NAMALWA (cell line): ENCODE results near the gene PIP5K1A.
A peak's percentile ranks its signal among the peaks of the same experiment; 100 is the strongest.
"Not testable (repeated sequence)": the region's sequence is repeated elsewhere in the genome, so short reads cannot be mapped to it uniquely, and the experiment has no call there.

ENCODE experiments used
- DNase-seq: peaks from one replicate; pipeline ENCODE4 v3.0.0-alpha.2; 2015; ENCODE audit warnings: low spot score

PIP5K1A gene, protein sequence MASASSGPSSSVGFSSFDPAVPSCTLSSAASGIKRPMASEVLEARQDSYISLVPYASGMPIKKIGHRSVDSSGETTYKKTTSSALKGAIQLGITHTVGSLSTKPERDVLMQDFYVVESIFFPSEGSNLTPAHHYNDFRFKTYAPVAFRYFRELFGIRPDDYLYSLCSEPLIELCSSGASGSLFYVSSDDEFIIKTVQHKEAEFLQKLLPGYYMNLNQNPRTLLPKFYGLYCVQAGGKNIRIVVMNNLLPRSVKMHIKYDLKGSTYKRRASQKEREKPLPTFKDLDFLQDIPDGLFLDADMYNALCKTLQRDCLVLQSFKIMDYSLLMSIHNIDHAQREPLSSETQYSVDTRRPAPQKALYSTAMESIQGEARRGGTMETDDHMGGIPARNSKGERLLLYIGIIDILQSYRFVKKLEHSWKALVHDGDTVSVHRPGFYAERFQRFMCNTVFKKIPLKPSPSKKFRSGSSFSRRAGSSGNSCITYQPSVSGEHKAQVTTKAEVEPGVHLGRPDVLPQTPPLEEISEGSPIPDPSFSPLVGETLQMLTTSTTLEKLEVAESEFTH

DNA sequence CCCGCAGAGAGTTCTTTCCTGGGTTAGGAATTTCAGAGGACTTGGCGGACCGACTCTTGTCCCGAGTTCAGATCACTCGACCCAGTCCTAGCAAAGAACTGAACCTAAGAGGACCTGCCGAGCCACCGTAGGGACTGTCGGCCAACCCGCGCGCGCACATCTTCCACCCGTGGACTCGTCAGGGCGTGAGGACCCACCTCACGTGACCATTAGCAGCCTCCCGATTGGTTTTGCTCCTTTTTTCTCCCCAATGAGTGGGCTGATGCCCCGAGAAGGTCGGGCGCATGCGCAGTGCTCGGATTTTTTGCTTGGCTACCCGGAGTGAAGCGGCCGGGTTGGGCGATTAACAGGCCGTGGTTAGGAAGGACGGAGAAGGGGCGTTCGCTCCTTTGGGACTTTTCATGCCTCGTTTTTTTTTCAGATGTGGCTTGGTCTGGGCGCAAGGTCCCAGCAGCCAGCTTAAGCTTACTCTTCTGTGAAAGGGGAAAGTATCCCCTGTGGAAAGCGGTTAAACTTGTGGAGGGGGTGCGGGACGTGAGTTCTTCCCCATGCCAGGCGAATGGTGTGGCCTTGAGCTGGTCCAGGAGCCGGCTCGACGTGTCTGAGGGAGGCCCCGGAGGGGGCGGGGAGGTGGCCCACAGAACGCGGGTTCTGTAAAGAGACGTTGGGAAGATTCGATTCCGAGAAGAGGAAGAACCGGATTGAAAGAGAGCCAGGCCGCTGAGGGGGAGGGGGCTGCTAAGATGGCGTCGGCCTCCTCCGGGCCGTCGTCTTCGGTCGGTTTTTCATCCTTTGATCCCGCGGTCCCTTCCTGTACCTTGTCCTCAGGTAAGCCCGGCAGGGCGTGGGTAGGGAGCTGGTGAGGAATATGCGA, at the start of gene PIP5K1A:
Gene PIP5K1A, plus strand, starts transcription at position 299 of the 874 bp plus-strand sequence. Its CDS starts 445 bp downstream, at position 744.
- DNase-seq = peak; percentile 99

- DNase-seq = peak; percentile 72
These were observed 41.9 kb upstream of the PIP5K1A start, which contains the start of gene TNFAIP8L2 for GRCh38 chr1:151156515-151156819. TNFAIP8L2 (plus strand) TSS chr1:151156649; CDS start chr1:151158698, 2,049 bp downstream.

DNA sequence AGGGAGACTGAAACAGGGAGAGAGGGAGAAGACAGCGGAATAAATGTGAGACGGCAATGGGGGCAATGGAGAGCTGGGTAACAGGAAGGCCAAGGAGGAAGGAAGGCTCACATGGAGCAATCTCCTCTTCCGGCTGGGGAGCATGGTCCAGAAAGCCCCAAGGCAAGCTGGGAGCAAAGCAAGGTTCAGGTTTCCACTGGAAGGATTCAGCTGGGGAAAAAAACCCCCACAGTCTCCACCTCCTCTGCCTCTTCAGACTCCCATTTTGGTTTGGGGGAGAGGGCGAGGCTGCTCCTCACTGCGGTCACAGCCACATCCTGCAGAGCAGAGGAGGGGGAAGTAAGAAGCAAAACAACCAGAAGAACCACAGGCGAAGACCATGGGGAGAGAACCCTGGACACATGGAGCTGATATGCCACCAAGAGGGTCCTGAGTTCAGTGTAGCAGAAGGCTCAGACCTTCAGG, 41.3 kb upstream of the PIP5K1A start:
- DNase-seq = peak; percentile 48

DNA sequence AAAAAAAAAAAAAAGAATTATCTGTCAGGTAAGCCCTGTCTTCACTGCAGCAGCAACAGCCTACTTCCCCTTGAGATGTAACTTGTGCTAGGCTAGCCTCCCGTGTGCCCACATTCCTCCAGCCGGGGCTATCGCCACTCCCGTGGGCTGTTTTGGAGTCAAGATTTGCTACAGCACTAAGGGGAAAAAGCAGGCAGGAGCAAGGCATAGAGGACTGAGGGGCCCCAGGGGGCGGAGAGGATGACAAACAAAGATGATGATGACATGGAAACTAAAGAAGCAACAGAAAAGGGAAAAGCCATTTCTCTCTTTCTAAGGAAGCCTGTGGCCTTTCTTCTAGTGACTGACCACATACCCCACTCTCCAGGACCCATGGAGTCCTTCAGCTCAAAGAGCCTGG, 40.0 kb upstream of the PIP5K1A start:
- no peak for DNase-seq

GRCh38 chr1:151158751-151159251, 39.6 kb upstream of the PIP5K1A start:
- DNase-seq = no peak

DNA sequence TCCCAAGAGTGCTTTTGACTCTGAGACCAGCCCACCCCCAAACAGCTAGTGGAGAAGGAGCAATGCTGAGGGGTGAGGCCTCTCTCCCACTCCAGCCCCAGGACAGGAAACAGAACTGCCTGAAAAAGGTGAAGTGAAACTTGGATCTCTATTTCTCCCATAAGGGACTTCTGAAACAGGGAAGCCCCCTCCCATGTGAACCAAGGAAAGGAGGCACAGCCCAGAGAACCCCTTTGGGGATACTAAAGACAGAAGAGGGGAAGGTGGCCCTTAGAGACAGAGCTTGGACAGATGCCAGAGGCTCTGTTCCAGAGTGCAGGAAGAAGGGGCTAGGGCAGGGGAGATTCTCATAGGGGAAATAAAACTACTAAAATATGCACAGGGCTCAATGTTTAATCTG, 39.0 kb upstream of the PIP5K1A start:
- DNase-seq = no peak

- DNase-seq = no peak
These were observed 33.5 kb upstream of the PIP5K1A start for GRCh38 chr1:151164732-151165280.

GRCh38 chr1:151165281-151165737, 33.0 kb upstream of the PIP5K1A start:
- no peak for DNase-seq

DNA sequence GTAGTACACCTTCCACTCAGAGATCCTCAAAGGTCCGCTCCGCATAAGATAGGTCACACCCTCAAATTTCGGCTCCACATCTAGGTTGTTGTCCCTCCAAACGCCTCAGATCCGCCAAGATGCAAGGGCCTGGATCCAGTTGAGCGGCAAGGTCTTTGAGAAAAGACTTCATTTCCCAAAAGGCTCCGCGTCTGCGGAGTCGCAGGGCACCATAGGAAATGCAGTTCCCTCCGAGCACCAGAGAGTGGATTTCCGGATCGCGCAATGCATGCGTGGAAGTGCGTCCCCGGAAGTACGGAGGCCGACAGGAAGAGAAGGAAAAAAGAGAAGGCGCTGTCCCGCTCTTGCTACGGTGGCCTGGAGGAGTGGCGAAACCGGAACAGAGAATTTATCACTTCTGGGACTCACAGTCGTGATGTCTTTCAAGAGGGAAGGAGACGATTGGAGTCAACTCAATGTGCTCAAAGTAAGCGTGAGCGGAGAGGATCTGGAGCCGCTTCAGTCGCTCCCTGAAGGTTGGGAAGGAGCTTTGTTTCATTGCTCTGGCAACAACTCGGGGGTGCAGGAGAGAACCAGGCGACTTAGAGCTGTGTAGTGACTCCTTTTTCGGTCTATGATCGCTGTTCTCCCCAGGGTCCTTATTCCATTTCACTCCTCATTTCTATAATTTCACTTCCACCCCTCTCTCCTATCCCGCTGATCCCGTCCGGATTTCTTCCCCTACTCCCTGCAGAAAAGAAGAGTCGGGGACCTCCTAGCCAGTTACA, 32.4 kb upstream of the PIP5K1A start, which contains the start of the genes LYSMD1 and SCNM1:
Gene LYSMD1, minus strand, starts transcription at position 165 of the 767 bp plus-strand sequence. CDS start 644 bp downstream, outside the sequence.
Gene SCNM1, plus strand, starts transcription at position 407 of the 767 bp plus-strand sequence. Its CDS starts 9 bp downstream, at position 416.
- DNase-seq = peak; percentile 100

DNA sequence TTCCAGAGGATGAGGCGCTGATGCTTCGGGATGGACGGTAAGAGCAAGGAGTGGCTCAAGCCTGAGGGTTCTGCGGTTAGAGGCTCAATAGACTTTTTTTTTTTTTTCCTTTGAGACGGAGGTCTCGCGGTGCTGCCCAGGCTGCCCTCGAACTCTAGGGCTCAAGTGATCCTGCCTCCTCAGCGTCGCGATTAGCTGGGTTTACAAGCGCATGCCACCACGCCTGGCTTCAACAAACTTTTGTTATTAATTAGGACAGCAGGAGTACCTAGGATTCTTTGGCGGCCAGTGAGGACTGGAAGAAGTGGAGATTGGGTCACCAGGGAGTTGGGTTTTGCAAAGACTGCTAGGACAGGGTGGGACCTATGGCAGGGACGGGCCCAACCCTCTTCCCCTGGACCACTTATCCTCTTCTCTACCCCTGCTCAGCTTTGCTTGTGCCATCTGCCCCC, 31.8 kb upstream of the PIP5K1A start:
- DNase-seq = peak; percentile 66

- DNase-seq = no peak
These were observed 31.2 kb upstream of the PIP5K1A start for GRCh38 chr1:151167116-151167515.

GRCh38 chr1:151171190-151171589, 27.2 kb upstream of the PIP5K1A start:
- no peak for DNase-seq

DNA sequence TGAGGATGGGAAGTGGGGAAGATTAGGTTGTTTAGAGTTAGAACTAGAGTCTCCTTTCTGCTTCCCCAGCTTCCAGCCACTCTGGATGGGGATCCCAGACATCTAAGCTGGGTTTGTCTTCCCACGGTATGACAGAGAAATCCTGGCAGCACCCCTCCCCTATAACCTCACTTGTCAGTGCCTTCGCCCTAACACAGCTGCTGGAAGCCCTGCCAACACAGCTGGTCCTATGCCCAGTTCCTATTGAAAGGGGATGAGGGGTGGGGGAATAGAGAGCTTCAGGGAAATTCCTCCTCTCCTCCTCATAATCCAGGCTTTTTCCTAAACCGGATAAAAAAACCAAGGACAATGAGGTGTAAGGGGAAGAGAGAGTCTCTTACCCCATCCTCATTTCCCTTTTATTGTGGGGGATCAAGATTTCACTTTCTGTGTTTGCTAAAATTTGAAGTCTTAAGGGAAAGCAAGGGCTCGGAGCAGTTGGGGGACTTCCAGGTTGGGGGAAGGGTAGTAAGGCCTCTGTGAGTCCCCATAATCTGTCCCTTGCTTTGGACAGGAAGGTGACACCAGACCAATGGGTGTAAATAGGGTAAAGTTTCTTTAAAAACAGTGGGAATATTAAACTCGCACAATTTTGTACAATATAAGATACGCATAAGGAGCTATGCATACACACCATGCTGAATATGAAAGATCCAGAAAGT, 23.2 kb upstream of the PIP5K1A start:
- DNase-seq = no peak

DNA sequence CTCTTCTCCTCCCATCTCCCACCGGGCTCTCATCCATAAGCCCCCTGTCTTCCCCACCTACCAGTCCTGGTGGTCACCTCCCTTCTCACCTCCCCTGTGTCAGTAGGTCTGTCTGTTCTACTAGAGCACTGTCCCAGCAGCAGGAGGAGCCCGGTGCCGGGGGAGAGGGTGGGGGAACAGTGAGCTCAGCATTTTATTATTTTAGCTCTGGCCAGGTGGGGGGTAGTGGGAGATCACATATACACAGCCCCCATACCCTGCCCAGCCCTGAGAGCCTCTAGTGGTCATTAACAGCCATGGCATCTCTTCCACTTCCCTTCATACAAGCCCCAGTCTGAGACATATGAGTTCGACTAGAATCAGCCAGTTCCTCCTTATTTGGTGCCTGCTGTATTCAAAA, 22.5 kb upstream of the PIP5K1A start, which contains the start of gene TMOD4:
Gene TMOD4, minus strand, starts transcription at position 119 of the 400 bp plus-strand sequence. CDS start 1,106 bp downstream, outside the sequence.
- peak; percentile 75 for DNase-seq

GRCh38 chr1:151176514-151177045, 21.8 kb upstream of the PIP5K1A start:
- DNase-seq = no peak

DNA sequence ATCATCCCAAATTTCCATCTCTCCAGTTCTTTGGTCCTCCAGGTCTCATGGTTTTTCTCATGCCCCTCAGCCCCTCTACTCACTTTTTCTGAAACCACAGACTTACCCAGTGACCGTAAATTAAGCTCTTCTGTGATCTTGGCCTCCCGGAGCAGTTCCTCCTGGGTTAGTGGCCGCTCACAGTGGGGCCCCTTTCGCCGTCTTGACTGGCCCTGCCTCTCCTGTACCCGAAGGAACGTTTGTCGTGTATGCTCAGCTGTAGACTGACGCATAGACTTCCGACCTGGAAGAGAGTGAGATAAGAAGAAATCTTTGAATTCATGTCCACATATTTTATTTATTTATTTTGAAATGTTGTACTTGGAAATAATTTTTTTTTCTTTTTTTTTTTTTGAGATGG, 14.1 kb upstream of the PIP5K1A start:
- no peak for DNase-seq

DNA sequence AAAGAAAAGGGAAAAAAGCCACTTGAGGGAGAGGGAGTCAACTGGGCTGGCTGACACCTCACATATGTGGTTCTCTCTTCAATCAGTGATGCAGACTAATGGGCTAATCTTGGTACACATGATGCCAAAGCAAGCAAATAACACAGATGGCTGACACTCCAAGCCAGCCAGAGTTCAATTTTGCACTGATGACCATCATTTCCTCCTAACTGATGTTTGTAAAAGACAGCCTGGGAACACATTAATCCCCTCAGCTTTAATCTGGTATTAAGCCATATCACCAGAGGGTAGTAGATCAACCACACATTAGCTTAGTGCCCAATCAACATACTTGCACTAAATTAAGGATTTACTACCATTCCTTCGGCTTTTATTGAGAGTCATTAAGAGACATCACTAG, 11.1 kb upstream of the PIP5K1A start:
- no peak for DNase-seq

DNA sequence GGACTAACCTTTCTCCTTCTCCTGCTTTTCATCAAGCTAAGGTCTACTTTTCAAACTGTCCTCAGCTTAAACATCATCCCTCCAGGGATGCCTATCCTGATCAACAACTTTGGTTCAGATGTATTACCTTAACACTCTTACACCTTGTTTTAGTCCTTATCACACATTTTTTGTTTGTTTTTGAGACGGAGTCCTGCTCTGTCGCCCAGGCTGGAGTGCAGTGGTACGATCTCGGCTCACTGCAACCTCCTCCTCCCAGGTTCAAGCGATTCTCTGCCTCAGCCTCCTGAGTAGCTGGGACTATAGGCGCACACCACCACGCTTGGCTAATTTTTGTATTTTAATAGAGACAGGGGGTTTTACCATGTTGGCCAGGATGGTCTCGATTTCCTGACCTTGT, 9.7 kb upstream of the PIP5K1A start:
- not testable (repeated sequence) for DNase-seq

DNA sequence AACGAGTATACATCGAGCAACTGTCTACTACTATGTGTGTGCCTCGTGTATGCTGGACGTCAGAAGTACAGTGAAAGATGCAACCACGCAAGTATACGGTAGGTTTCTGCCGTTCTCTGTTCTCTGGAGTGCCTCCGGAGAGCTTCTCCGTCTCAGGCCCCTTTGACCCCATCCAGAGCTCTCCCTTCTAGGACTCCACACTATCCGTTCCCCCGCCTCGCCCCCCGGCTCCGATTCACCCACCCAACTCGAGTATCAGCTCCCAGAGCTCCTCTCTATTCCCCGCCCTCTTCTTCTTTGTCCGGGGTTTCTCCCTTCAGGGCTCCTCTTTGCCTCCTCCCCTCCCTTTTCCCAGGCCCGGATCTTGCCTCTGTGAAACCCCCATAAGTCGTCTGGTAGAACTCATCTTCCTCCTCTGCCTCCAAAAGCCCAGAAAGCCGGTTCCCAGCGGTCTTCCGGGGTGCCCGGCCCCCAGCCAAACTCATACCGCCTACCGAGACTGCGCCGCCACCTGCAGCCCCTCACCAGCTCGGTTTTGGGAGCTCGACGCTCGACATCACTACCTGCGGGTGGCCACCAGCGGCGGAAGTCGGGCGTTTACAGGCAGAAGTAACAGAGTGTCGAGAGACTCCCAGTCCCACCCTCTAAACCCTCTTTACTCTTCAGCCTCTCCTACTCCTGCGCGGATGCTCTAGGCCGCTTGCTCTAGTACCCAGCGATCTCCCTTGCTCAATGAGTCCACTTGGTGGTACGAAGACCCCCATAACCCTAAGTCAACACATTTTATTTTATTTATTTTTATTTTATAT, 8.5 kb upstream of the PIP5K1A start, which contains the start of gene VPS72:
Gene VPS72, minus strand, starts transcription at position 561 of the 809 bp plus-strand sequence. Its CDS starts 76 bp downstream, at position 485.
- peak; percentile 98 for DNase-seq
